Stimulated activated CD4-positive, alpha-beta T cell treated with anti-CD3 and anti-CD28 coated beads, Interleukin-2, amount 100 ng/mL, for 4 hours (primary cell): ENCODE measurements around the gene ADNP2.

ENCODE experiments used
- DNase-seq: peaks from one replicate; pipeline ENCODE4 v3.0.0-alpha.2; 2020; ENCODE audit warnings: low read depth

ADNP2 gene, protein sequence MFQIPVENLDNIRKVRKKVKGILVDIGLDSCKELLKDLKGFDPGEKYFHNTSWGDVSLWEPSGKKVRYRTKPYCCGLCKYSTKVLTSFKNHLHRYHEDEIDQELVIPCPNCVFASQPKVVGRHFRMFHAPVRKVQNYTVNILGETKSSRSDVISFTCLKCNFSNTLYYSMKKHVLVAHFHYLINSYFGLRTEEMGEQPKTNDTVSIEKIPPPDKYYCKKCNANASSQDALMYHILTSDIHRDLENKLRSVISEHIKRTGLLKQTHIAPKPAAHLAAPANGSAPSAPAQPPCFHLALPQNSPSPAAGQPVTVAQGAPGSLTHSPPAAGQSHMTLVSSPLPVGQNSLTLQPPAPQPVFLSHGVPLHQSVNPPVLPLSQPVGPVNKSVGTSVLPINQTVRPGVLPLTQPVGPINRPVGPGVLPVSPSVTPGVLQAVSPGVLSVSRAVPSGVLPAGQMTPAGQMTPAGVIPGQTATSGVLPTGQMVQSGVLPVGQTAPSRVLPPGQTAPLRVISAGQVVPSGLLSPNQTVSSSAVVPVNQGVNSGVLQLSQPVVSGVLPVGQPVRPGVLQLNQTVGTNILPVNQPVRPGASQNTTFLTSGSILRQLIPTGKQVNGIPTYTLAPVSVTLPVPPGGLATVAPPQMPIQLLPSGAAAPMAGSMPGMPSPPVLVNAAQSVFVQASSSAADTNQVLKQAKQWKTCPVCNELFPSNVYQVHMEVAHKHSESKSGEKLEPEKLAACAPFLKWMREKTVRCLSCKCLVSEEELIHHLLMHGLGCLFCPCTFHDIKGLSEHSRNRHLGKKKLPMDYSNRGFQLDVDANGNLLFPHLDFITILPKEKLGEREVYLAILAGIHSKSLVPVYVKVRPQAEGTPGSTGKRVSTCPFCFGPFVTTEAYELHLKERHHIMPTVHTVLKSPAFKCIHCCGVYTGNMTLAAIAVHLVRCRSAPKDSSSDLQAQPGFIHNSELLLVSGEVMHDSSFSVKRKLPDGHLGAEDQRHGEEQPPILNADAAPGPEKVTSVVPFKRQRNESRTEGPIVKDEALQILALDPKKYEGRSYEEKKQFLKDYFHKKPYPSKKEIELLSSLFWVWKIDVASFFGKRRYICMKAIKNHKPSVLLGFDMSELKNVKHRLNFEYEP

DNA sequence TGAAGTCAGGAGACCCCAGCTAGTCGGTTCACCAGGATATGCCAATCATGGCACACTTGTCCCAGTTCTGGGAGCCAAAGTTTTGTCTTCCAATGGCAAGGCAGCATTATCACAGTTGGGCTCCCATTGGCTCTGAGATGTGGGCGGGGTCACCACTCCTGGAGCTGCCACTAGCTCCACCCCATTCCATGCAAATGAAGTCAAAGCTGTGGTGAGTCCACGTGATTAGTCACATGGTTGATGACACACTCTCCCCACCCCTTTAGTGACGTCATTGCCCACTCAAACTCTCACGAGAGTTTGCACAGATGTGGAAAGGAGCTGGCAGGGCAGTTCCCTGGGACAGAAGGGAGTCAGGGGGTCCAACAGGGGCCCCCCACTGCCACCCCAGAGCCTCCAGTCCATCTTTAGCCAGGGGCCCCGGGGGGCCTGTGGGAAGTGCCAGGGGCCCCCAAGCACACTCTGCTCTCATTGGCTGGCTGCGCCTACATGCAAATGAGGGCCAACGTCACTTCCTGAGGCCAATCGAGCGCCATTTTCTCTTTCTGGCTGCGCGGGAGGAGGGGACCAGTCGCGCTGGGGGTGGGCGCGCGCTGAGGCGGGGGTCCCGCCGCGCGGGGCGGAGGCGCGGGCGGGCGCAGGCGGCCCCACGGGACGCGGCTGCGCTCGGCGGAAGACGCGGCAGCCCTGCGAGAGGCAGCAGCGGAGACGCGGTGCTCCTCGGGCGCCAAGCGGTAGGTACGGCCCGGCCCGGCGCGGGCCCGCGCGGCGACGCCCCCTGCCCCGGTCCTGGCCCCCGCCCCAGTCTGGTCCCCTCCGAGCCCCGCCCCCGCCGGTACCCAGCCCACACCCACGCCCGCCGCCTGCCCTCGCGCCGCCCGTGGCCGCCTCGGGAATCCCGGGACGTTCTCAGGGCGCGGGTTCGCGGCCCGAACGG, at the start of gene ADNP2:
Gene ADNP2, plus strand, starts transcription at position 524 of the 937 bp plus-strand sequence. CDS start 8,281 bp downstream, outside the sequence.
- DNase-seq: peak; percentile 81

DNA sequence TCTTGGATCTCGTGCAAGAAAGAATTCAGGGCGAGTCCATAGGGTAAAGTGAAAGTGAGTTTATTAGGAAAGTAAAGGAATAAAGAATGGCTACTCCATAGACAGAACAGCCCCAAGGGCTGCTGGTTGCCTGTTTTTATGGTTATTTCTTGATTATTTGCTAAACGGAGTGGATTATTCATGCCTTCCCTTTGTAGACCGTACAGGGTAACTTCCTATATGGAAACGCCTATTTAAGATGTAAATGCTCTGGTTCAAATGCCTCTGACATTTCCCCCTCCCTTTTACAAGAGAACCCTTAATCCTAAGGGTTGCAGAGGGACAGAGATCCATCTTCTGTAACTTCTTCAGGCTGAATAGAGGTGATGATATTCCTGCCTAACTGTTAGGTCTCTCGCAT, 49.1 kb upstream of the ADNP2 start:
- no peak for DNase-seq

DNA sequence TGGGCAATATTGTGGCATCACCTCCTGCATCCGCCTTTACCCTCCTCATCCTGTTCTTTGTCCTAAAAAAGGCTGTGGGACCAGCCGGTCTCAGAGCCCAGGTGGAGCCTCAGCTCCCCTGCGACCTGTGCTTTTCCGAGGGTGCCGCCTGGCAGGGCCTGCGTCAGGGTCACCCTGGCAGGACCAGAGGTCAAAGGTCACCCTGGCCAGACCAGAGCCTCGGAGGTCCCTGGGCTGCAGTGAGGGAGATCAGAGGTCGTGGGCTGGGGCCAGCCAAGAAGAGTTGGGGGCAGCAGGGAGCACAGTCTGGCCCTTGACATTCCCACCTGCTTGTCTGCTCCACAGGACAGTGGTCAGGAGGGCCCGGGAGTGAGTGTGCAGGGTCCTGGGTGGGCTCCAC, 43.4 kb upstream of the ADNP2 start:
- no peak for DNase-seq

DNA sequence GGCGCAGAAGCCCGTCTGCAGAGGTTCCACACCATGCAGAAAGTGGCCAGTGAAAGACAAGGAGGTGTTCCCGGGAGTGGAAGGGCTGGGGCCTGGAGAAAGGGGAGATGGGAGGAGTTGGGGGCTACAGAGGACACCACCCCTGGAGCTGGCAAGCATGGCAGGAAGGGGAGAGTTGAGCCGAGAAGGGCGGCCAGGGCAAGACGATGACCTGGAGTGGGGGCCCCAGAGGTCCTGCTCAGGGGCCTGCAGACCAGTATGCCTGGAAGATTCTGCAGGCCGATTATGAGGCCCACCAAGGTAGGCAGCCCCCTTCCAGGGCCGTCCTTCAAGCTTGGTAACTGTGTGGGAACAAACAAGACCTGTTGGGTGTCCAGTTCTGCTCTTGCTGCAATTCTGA, 41.7 kb upstream of the ADNP2 start:
- no peak for DNase-seq

DNA sequence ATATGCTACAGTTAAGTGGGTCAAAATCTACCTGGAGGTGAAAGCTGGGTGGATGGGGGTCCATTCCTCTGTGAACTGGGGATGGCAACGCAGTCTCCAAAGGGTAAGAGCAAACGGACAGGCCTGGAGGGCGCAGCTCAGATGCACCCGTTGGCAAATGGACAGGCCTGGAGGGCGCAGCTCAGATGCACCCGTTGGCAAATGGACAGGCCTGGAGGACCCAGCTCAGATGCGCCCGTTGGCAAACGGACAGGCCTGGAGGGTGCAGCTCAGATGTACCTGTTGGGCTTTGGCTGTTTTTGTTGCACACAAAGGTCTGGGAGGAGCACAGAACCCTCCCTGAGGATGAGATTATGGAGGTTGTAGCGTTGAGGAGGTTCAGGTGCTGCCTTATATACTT, 41.2 kb upstream of the ADNP2 start:
- DNase-seq: no peak

DNA sequence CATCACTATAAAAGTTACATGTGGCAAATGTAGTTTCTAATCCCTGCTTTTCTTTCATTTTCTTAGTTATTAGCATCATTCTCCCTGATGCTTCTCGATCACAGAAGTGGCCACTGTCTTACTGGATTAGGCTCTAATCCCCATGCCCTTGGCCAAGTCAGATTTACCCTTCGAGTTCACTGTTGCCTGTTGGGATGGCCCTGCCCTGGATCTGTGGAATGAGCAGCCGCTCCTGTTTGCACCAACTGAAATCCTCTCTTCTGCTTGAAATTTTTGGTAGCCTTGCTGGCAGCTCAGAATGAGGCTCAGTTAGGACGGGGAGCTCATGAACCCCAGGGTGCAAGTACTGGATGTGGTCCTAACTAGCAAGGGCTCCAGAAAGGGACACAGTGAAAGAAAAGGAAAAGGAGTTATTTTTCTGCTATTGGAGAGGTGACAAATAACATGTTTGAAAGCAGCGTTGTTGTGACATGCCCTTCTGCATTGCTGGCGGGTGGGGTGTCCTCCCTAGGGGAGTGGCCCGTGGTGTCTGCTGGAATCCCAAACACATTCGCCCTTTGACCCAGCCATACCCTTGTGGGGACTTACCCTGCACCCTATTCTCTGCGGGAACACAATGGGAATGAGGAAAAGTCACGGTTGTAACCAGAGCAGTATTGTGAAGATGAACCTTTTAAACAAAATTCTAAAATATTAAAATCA, 40.3 kb upstream of the ADNP2 start:
- DNase-seq: no peak

DNA sequence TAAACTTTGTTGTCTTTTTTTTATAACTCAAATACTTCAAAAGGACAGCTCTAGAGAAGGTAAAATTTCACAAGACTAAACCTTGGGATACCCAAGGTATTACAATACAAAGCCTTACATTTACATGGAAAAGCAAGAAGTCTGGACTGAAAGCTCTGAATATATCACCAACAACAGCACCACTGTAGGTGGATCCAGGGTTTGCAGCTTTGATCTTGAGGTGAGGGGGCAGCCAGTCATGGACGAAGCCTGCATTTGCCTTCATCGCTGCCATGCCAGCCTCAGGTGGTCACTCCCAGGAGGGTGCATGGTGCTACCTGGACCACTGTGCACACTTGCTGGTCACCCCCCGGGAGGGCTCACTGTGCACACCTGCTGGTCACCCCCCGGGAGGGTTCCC, 38.2 kb upstream of the ADNP2 start:
- no peak for DNase-seq

DNA sequence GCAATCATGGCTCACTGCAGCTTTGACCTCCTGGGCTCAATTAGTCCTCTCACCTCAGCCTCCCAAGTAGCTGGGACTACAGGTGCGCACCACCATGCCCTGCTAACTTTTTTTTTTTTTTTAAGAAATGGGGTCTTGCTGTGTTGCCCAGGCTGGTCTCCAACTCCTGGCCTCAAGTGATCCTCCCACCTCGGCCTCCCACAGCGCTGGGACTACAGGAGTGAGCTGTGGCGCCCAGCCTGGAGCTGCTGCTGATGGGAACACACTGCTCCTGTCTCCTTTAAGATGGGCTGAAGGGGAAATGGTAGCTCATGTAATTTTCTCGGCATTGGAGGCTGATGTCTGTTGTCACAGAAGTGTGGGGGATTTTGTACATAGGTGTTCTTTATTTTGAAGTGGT, 34.9 kb upstream of the ADNP2 start:
- DNase-seq: no peak

DNA sequence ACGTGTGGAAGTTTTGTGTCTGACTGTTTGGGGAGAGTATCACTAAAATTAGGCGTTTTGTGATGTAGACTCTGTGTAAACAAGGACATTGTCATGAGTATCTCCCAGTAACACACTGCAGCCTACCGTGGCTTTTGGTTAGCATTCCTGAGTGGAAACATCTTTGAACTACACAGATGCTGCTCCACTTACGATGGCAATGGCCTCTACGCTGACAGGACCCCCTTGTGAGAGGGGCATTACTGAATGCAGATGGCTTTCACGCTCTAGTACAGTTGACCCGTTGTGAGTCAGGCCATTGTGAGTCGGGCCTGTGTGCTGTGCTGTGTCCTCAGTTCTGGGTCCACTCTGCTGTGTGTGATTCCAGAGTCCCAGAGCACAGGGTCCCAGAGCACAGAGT, 34.4 kb upstream of the ADNP2 start:
- no peak for DNase-seq

DNA sequence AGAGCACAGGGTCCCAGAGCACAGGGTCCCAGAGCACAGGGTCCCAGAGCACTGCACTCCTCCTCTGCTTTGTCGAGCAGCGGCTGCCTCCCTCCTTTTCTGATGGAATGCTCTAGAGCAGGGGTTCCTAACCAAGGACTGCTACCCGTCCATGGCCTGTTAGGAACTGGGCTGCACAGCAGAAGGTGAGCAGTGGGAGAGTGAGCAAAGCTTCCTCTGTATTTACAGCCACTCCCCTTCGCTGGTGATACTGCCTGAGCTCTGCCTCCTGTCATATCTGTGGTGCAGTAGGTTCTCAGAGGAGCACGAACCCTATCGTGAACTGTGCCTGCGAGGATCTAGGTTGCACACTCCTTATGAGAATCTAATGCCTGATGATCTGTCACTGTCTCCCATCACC, 33.1 kb upstream of the ADNP2 start:
- DNase-seq: no peak

DNA sequence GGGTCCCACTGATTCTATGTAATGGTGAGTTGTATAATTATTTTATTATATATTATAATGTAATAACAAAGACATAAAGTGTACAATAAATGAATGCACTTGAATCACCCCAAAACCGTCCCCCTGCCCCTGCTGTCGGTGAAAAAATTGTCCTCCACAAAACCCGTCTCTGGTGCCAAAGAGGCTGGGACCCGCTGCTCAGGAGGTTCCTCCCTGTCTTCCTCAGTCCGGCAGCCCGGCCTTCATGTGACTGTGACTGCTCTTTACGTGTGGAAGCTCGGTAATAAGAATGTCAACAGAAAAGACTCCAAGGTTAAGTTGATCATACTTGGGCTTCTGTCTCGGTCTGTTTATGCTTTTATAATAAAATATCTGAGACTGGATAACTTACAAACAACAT, 32.7 kb upstream of the ADNP2 start:
- no peak for DNase-seq

DNA sequence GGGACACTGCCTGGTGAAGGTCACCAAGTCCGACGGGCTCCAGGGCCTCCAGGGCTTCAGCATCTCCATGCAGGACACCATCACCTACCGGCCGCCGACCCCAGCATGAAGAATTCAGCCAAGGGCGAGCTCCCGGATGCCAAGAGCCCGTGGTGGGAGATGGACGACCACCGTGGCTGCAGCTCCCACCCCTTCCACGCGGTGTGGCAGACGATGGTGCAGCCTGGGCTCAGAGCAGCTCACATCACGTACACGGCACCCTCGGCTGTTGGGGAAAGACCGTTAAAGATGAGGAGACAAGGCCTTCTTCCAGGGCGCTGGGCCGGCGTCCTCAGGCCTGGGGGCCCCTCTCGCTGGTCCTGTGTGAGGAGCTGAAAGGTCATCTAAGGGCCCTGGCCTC, 31.2 kb upstream of the ADNP2 start:
- no peak for DNase-seq

DNA sequence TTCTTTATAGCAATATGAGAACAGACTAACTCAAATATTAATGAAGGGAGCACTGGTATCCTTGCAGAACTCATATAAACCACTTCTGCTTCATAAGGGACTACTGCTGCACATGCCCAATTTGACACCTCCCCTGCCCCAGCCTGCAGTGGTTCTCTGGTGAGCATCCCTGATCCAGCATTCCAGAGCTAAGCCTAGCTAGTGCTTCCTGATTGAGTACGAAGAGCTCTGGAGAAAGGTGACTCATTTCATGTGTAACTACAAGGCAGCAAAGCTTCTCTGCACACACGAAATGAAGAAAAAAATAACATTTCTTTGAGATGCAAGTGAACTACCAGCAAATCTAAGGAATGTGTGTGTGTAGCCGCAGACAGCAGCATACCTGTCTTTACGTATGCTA, 22.8 kb upstream of the ADNP2 start:
- DNase-seq: no peak

DNA sequence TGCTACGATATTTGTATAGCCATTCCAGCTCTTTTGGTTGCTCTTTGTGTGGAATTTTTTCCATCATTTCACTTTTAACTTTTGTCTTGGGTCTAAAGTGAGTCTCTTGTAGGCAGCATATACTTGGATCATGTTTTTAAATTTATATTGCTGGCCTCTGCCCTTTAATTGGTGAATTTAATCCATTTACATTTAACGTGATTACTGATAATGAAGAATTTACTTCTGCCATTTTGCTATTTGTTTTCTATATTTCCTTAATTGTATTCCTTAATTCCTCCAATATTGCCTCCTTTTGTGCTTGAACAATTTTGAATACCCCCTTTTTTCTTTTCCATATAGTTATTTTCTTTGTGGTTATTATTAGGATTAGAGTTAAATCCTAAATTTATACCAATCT, 21.0 kb upstream of the ADNP2 start:
- no peak for DNase-seq

DNA sequence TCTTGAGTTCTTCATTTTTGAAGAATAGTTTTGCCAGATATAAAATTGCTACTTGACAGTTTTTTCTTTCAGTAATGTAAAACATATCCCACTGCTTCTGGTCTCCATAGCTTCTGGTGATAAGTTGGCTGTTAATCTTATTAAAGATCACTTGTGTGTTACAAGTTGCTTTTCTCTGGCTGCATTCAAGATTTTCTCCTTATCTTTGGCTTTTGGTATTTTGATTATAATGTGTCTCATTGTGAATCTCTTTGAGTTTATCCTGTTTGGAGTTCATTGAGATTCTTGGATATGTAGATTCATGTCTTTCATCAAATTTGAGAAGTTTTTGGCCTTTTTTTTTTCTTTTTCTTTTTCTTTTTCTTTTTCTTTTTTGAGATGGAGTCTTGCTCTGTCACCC, 20.2 kb upstream of the ADNP2 start:
- DNase-seq: no peak

DNA sequence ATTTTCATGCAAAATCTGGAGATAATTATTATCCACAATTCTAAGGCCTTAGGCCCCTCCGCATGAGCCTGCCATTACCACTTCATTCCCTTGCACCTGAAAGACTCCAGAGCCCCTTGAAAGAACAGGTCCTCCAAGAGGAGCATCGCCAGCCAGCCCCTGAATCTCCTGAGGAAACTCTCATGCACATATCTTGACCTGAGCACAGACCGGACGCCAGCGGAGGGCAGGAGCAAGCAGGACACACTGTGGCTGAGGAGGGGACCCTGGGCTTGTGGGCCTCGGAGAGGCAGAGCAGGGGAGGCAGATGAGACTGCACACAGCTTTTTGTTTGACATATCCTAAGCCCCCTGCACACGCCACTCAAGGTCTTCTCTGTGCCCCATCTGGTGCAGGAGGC, 13.6 kb upstream of the ADNP2 start:
- DNase-seq: no peak

DNA sequence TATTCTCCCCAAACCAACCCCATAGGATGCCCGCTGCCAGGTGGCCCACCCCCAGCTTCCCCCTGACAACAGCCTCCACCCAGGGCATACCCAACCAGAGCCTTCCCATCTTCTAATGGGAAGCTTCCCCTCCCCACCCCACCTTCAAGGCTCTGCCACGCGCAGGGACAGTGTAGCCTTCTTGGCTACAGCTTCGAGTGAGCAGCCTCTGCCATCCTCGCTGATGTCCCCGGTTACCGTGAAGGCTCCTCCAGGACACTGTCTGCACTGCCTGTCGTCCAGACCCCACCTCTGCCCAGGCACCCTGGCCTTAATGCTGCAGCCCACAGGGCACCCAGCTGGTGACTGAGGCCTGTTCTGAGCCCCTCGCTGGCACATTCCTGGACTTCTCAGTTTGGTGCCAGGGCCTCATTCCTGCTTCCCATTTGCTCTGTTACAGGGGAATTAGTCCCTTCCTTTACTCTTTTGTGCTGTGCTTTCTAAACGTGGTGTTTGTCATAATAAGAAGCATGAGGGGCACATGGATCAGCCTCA, 13.0 kb upstream of the ADNP2 start:
- DNase-seq: no peak

DNA sequence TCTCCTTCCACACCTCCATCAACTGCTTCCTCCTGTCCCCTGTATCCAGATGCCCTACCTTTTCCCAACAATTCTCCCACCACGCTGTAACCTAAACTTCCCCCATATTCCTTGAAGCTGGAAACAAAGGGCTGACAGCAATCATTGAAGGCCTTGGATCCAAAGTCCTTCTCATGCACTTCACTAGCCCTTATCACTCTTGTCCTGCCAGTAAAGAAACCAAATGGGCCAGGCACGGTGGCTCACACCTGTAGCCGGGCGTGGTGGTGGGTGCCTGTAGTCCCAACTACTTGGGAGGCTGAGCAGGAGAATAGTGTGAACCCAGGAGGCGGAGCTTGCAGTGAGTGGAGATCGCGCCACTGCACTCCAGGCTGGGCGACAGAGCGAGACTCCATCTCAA, 11.9 kb upstream of the ADNP2 start:
- DNase-seq: no peak

DNA sequence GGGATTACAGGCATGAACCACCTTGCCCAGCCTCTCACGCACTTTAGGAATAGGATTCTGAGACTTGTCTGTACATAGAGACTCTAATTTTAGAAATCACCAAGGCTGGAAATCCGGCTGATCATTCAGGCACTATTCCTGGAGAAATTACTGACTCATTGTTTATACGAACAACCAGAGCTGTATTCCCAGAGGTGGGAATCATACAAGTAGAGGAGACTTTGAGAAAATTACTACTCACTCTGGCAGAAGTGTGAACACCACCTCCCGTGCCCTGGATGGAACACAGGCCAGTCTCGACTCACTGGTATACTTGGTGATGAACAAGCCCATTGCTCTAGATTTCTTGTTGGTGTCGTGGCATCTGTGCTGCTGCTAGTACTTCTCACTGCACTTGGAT, 5.8 kb upstream of the ADNP2 start:
- no peak for DNase-seq

DNA sequence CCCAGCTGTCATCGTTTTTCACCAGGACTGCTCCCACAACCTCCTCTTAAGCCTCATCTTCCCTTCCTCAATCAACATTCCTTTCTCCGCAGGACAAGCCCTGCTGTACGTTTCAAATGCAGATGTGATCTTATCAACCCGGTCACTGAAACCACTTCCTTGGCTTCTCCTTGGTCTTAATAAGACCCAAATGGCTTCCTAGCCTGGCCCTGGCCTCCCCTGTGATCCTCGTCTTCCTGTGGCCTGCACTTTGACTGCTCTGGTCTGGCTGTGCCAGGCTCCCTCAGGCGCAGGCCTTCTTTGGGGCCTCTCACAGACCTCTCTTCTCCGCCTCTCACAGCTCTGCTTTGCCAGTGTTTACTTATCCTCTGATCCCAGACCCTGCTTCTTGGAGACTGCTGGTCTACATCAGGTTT, 4.7 kb upstream of the ADNP2 start:
- DNase-seq: no peak
